Fibroblast of peridontal ligament (primary cell): ENCODE results near the gene RPL12.
A peak's percentile ranks its signal among the peaks of the same experiment; 100 is the strongest.

Source experiments
- DNase-seq: peaks from one replicate; pipeline ENCODE4 v3.0.0-alpha.2; 2010; ENCODE audit errors: extremely low read depth

RPL12 gene

DNA sequence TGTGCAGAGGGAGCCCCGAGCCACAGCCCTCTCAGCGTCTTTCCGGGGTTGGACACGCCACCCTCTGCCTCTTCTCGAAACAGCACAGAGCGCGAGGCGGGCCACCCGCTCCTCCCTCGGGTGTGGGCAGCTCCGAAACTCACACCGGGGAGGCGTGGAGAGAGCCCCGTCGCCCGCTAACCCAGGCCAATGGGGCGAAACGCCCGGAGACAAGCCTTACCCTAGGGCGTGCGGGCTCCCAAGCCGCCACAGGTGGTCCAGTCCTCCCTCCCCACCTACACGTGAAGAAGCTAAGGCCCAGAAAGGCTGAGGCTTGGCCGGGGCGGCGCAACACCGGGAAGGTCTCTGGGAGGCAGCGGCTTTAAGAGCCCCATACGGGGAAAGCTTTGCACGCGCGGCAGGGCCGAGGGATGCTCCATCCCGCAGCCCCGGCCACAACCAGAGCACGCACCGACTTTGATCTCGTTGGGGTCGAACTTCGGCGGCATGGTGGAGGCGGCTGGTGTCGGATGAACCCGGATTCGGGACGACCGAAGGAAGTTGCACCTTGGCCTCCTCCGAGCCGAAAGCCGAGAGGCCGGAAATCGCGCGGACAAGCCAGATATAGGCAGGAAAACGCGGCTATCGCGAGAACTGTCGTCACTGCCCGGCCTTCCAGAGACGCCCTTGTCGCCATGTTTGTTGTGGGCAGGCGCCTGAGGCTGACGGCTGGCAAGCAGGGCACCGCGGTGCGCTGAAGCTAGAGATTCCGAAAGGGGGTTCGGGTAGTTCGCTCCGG is at the start of gene RPL12, which contains the start of gene LRSAM1:
Gene RPL12, minus strand, starts transcription at position 577 of the 778 bp plus-strand sequence. Its CDS starts 89 bp downstream, at position 488.
Gene LRSAM1, plus strand, starts transcription at position 681 of the 778 bp plus-strand sequence. CDS start 3,018 bp downstream, outside the sequence.
- peak; percentile 97 for DNase-seq

DNA sequence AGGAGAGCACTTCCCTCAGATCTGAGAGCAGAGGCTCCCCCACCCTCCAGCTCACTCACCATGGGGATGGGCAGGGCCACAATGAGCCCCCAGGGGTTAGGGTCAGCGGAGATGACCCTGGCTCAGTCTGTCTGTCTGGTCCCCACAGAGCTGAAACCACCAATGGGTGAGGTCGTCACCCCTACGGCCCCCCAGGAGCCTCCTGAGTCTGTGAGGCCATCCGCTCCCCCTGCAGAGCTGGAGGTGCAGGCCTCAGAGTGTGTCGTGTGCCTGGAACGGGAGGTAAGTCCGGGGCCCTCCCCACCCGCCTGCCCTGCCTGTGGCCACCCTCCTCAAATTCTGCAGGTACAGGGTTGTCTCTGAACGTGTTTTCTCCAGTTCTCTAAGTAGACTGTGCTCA is 49.7 kb upstream of the RPL12 start:
- DNase-seq, result no peak

DNA sequence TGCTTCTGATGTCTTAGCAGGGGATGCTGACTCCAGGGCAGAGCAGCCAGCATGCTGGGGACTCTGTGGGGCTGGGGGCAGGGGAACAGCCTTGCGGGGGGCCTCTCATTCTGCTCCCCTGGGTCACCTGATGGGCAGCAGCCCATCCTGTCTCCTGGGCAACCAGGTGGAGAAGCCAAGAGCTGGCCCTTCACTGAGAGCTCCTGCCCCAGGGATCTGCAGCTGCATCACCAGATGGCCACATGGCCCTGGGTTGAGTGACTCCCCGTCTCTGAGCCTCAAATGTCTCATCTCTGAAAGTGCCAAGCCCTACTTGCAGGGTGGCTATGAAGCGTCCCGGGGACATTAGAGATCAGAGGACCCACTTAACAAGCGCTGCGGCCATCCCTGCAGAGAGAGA is 49.2 kb upstream of the RPL12 start:
- DNase-seq, result no peak

DNA sequence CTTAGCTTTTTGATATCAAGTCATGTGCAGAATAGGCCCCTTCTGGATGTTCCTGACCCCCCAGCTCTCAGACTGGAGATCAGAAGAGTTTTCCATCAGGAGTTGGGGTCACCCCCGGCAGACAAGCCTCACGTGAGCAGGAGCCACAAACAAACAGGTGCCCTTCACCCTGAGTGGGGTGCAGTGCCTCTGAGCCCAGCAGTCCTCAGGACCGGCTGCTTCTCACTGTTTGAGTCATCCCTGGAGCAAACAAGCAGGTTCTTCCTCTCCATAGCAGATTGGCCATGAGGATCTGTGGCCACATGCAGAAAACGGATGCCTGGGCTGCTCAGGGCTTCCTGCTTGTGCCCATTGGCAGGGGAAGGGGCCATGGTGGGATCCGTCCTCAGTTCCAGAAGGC is 47.1 kb upstream of the RPL12 start:
- no peak for DNase-seq

DNA sequence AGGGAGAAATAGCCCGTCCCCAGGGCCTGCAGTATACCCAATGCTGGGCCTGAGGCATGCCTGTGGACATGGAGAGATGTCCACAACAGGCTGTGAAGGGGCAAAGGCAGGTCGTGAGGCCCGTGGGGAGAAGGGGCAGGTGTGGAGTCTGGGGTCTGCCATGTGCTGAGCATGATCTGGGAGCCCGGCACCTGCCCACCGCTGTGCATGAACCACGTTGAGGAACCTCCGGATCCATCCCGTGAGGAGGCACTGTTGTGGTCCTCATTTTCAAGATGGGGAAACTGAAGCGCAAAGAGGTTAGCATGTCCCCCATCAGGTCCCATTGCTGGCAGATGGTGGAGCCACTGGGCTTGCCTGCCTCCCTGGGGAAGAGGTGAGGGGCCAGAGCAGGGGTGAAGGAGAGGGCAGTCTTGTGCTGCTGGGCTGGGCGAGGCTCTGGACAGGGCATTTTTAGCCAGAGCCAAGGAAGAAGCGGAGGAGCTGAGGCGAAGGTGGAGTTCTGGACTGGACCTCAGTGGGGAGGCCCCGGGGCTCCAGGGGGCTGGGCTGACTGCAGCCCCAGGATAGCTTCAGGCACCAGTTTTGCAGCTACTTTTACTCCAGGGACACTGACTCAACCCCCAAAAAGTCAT is 46.6 kb upstream of the RPL12 start:
- no peak for DNase-seq

DNA sequence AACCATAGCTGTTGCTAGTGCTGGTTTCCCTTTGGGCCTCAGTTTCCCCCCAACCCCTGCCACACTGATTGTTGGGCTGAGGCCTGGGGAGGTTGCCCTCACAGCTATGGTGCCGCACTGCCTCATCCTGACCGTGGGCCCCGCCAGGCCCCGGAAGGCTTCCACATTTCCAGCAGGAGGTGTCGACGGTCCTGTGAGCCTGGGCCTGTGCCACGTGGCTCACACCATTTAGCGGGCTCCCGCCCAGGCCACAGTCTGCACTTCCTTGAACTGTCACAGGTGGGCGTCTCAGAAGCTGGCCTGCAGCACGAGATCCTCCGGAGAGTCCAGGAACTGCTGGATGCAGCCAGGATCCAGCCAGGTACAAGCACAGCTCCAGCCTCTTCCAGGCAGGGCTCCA is 45.8 kb upstream of the RPL12 start:
- DNase-seq, result no peak

DNA sequence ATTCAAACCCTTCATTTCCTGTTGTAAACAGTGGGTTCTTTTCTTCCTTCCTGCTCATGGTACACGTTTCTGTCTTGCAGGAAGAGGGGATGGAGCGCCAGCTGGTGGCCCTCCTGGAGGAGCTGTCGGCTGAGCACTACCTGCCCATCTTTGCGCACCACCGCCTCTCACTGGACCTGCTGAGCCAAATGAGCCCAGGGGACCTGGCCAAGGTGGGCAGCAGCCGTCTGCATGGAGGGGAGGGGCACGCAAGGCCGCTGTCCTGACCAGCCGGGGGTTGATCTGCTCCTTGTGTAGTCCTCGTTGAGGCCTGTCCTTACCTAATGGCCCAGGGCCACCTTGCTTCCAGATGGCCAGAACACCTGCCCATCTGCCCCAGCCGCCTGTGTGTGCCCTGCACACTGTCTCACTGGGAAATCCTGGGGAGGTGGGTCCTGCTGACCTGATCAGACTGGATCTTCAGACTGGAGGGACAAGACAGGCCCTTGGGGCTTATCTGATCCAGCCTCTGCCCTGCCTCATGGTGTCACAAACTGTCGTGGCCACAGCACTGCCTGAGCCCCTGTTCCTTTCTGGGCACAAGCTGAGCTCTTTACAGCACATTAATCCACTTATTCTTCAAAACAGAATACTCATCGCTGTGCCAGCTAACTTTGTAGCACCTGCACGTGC is 44.8 kb upstream of the RPL12 start:
- DNase-seq, result no peak

DNA sequence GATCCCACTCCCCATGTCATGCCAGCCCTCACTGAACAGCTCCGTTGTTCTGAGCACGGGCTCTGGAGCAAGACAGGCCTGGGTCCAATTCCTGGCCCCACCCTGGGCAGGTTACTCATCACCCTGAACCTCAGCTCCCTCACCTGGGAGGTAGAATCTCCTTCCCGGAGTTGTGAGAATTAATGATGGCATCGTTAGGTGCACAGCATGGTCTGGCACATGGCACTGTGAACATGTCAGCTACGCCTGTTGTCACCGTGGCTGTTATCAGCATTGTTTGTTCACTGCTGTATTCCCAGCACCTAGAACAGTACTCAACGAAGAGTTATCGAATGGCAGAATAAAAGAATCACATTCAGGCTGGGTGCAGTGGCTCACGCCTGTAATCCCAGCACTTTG is 43.1 kb upstream of the RPL12 start:
- DNase-seq, result no peak

DNA sequence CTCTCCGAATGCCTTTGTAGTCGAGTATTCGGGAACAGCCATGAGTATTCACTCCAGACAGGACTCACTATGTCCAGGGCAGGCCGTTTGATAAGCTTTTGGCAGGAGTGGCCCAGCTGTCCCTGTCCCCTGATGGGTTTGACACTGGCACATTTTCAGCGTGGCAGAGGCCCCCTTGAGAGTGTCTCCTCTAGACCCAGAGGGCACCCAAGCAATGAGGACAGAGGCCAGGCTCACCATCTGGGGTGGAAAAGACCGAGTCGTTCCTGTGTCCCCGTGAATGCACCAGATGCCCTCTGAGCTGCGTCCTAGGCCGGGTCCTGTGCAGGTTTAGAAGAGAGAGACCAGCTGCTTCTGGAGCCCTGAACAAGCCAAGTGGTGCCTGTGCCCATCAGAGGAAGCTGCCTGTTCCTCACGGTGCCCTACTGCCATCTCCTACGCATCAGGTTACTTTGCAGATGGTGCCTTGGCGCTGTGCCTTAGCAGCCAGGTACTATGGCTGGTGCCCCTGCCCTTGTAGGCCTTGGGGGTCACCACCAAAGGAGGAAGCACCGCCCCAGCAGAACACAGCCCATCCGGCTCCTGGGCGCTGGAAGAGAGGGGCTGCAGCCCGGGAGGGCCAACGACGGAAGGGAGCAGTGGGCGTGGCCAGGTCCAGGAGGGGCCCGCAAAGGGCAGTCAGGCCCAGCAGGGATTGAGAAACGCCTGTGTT is 42.5 kb upstream of the RPL12 start:
- no peak for DNase-seq

DNA sequence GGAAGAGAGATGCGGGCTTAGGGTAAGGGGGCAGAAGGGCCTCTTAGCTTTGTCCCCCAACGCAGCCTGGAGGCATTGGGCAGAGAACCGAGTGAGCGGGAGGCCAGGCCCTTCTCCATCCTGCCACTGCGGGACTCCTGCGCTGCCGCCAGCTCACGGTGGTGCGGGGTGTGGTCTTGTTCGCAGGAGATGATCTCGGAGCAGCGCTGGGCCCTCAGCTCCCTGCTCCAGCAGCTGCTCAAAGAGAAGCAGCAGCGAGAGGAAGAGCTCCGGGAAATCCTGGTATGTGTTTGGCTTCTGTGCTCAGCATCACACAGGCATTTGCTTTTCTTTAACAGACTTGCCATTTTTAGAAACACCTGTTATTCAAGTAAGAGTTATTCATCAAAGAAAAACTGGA is 41.4 kb upstream of the RPL12 start:
- no peak for DNase-seq

DNA sequence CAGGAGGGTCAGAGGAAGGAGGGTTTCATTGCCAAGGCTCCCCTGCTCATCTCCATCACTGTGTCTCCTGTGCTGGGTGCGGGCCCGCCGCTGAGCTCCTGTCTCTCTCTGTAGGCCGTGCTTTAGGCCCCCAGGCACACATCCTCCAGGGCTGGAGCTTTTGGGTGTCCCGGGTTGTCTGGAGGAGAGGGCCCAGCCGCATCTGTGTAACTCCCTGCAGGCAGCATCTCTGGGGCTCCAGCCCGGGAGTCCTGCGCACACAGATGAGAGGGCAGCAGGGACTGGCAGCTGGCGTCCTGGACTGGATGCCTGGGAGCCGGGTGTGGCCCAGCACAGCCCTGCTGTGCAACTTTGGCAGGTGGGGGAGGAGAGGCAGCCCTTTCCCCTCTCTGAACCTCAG is 40.3 kb upstream of the RPL12 start:
- DNase-seq, result no peak

DNA sequence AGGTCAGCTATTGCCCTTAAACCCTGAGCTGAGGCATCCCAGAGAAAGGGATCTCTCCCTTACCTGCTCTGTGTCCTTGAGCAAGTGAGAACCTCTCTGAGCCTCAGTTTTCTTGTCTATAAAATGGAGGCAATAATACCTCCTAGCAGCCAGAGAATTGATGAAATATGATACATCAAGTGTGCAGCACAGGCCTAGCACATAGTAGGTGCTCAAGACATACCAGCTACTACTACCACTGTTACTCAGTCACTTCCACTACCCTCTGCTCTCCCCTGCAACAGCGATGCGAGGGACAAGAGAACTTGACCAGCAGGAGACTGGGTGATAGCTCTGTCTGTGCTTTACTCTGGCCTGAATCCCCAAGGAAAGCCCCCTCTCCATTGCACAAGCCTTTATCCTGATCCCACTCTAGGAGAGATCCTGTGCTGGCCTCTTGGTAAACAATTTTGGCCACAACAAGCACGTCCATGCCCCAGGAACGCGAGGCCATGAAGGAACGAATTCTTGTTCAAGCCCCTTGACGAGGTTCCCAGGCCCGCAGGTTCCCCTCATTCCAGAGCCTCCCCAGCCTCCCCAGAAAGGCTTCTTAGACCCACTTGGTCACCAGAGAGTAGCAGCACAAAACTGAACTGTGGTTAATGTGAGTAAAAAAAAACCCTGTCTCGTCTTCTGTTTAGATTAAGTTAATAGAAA is 39.5 kb upstream of the RPL12 start:
- DNase-seq, result no peak

DNA sequence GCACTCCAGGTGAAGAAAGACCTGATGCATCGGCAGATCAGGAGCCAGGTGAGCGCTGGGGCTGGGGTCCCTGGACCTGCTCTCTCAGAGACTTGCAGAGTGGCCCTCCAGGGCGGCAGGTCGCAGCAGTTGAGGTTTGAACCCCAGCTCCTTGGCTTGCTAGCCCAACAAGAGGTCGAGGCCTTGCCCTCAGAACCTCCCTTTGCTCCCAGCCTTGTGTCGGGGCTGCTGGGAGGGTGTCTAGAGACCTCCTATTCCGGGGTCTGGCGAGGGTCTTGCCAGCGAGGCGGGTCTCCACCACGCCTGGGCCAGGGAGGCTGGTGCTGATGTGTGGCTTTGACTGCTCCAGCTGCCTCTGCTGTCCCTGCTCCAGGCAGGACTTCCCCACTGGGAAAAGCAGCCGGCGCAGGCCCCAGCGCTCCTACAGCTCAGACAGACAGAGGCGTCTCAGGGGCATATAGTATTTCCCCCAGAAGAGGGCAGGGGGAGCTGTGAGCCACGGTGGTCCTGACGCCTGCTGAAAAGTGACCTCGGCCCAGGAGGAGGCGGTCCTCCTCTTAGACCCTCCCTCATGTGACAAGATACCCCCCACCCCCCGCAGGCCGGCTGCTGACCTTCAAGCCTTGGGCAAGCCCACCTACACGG is 38.4 kb upstream of the RPL12 start:
- DNase-seq, result no peak

DNA sequence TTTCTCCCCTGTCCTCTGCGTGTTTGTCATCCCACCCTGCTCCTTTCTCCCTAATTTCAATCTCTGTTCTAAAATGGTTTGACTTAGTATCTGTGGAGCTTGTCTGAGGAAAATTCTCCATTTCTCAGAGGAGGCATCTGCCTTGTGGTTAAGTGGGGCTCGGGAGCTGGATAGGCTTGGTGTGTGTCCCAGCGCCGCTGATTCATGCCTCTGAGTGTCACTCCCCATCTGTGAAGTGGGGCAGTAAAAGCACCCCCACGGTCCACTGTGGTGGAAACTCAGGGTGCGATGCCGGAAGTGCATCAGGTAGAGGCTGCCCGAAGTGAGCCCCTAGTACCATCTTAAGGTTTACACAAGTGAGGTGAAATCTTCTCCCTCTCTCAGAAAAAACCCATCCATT is 37.7 kb upstream of the RPL12 start:
- no peak for DNase-seq

DNA sequence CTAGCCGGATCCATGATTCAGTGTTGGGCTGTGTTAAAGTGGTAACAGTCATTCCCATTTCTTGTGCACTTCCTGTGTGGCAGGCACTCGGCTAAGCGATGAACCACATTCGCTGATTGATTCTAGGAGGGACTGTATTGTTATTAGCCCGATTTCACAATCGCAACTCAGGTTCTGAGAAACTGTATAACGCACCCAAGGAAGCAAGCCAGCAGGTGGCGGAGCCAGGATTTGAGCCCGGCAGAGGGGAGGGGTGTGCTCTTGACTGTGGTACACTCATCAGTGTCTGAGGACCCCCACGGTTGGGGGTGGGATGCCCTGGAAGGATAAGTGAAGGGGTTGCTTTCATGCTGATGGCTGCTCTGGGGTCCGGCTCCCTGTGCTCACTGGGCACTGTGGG is 34.8 kb upstream of the RPL12 start:
- DNase-seq, result no peak

DNA sequence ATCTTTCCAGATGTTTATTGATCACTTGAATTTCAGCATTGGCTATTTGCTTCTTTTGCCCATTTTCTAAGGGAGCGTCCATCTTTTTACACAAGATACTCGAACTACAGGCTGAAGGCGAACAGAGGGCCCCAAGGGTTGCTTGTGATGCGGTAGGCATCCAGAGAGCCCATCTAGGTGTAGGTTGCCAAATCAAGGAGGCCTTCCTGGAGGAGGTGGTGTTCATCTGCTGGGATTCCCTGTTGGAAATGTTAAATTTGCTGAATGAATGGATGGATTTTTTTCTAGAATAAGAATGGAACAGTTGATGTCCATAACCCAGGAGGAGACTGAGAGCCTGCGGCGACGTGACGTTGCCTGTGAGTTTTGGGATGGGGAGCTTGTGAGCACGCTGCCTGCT is 31.5 kb upstream of the RPL12 start:
- no peak for DNase-seq

DNA sequence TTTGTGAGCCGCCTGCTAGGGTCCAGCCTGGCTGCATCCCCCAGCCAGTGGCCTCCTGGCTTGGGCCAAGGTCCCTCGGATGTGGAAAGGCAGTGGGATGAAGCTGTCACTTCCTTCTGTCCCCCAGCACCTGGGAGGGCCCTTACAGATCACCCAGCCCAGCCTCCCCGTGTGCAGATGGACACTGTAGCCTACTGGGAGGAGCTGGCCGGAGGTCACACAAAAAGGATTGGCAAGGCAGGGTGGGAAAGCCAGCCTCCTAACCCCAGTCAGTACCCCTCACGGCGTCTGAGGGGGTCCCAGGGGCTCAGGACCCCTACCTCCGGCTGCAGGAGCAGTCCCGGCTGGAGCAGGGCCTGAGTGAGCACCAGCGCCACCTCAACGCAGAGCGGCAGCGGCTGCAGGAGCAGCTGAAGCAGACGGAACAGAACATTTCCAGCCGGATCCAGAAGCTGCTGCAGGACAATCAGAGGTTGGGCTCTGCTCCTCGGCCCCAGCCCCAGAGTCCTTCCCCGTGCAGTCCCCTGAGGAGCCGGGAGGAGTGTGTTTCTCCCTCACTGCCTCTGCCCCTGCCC is 28.4 kb upstream of the RPL12 start:
- no peak for DNase-seq

DNA sequence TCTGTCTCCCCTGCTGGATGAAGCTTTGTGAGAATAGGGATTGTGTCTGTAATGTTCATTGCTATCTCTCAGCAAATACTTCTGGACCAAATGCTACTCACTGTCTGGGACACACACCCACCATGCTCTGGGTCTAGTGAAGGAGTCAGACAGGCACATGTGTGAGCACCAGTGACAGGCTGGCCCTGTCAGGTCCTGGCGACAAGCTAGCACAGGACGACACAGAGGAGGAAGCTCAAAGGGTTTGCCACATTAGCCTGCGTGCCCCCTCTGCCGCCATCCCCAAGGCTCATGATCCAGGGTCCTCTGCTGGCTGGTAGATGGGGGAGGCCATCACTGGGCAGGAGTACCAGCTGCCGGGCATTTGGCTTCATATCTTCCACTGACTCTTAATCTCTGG is 23.4 kb upstream of the RPL12 start:
- DNase-seq, result no peak

DNA sequence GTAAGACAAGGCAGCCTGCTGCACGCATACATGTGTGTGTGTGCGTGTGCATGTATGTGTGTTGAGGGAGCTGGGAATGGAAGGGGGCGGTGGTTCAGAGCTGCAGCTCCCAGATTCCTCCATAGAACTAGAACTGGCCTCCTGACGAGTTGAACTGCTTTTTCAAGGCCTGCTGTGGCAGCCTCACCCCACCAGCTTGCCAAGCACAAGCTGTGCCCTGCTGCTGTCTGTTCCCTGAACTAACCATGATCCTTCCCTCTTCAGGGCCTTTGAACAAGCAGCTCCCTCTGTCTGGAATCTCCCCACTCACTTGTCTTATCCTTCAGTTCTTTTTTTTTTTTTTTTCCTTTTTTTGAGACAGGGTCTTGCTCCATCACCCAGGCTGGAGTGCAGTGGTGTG is 22.7 kb upstream of the RPL12 start:
- no peak for DNase-seq

DNA sequence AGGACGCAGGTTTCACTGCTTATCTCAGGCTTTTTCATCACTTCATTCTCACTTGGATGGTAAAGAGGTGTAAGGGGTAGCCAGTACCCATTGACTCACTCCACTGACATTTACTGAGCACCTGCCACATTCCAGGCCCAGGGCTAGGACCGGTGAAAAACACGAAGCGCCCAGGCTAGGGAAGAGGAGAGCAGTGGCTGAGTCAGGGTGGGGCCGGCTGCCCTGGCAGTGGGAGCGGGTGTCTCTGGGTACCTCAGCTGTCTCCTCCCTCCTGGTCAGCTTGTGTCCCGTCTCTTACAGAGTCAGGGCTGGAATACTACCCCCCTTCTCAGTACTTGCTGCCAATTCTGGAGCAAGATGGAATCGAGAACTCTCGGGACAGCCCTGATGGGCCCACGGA is 22.3 kb upstream of the RPL12 start:
- DNase-seq, result no peak

DNA sequence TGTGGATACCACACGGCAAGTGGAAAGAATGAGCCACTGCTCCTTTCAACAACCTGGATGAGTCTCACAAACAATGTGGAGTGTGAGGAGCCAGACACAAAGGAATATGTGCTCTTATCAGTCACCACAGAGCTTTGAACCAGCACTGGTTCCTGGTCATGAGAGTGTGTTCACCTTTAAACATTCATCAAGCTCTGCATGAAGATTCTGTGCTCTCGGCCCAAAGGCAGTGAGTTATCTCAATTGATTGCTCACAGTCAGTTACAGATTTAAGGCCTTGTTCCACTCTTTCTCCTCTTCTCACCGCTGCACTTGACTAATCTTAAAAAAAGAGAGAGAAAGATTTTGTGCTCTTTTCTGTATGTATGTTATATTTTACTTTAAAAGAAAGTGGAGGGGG is 19.5 kb upstream of the RPL12 start:
- DNase-seq, result no peak
